Psoas muscle (tissue), 8 donors: ENCODE measurements around the gene NAP1L1. TPM values are rescaled to one million over a fixed set of nuclear protein-coding genes. Genes with fewer than 3 reads are reported as not detected.

Experiments
- ATAC-seq, 4 donors: fragments of 200-7000 bp; cut with Tn5 transposase; one replicate each; pipeline ENCODE4 v1.9.1; 2020; ENCODE audit warnings: moderate library complexity in 3 of 4, mild to moderate bottlenecking in 2 of 4
- DNase-seq, 2 donors: peaks; one replicate each; pipeline ENCODE4 v3.0.0-alpha.2; 2020
- H3K27ac ChIP-seq: fragments of 200-600 bp; one replicate; pipeline ENCODE4 v1.8.0; 2022
- H3K27me3 ChIP-seq, 3 donors: fragments of 200-600 bp in 1 of 3; one replicate each; pipeline versions ENCODE4 v1.6.1 to v1.8.0; 2013 to 2022; ENCODE audit warnings: low read length in 2 of 3, mild to moderate bottlenecking in 2 of 3, moderate library complexity in 1 of 3; ENCODE audit not compliant: insufficient read depth in 3 of 3
- H3K36me3 ChIP-seq, 2 donors: fragments of 200-600 bp in 1 of 2; one replicate each; pipeline versions ENCODE4 v1.6.1 to v1.8.0; 2013 to 2022; ENCODE audit warnings: low read depth in 1 of 2, mild to moderate bottlenecking in 1 of 2, moderate library complexity in 1 of 2; ENCODE audit not compliant: insufficient read depth in 1 of 2
- H3K4me1 ChIP-seq: fragments of 200-600 bp; one replicate; pipeline ENCODE4 v1.8.0; 2022
- H3K4me3 ChIP-seq: fragments of 200-600 bp; one replicate; pipeline ENCODE4 v1.8.0; 2022; ENCODE audit warnings: mild to moderate bottlenecking
- H3K9me3 ChIP-seq: fragments of 200-600 bp; one replicate; pipeline ENCODE4 v1.8.0; 2022
- CTCF ChIP-seq: fragments of 200-600 bp; IDR thresholded peaks from one replicate; pipeline ENCODE4 v1.8.0; 2022; ENCODE audit warnings: antibody characterized with exemption
- WGBS, 3 donors: extraction: QIAGEN DNeasy Blood & Tissue Kit; methylation state at CpG; one replicate each; pipeline versions ENCODE4 v1.1.6 to v1.1.7; 2013; 5-methylcytosine and 5-hydroxymethylcytosine counted together
- intact Hi-C, 2 donors: fragments of 100-400 bp; cut with DNase I; formaldehyde crosslinking; loops; one replicate each; pipeline versions ENCODE4 v1.11.0 to v1.14.2; 2022
- polyA plus RNA-seq, 3 donors: library from polyadenylated mRNA; stranded (reverse); fragments of 200-250 nt; gene quantifications; one replicate each; pipeline ENCODE4 v1.2.3, GENCODE V29; 2013
- total RNA-seq, 4 donors: library from RNA; stranded (reverse); fragmentation: NEBNext Ultra II Directional in 2 of 4; extraction: Animal tissue kit (Norgen Biotek cat#: 25700) in 2 of 4; gene quantifications; one replicate each; pipeline versions ENCODE4 v1.2.1 to v1.2.4, GENCODE V29; 2021 to 2023
- donor health status: healthy with polysubstance abuse.
- donor health status: DM: no; HTN: no; CAD: no; lungs with moderate emphysema.
- donor health status: Bipolar disorder and iron deficiency.
- donor health status: healthy.
- donor health status: DM: yes; HTN: yes; CAD: no.
- donor health status: DM: no; HTN: no; CAD: no.
- donor health status: DM: no; HTN: no; CAD: no.
- donor health status: DM: yes; HTN: yes; CAD: no.

Gene NAP1L1
- total and polyA plus RNA-seq, 7 donors: 201 to 341 (median 281) TPM

- 66 to 71% (median 70%) methylated on average over 5 of the region's 5 CpGs for WGBS, 3 donors
- peak overlapping the region; percentile 88 for H3K27ac ChIP-seq
- peaks cover 6% of the 10 kb centered on the region for H3K4me1 ChIP-seq
- peaks cover 0 to 18% (median 3%) of the 10 kb centered on the region in 3 donors for H3K27me3 ChIP-seq
- no peak for TF ChIP-seq CTCF
- intact Hi-C loops: loop anchor here in 1 of 2 donors (5.0 to 10.0 kb wide), 3 partner anchors 309 to 521 kb away; partner anchors contain the start of gene KRR1
- DNase-seq: no peak
- no peaks in the 10 kb centered on the region for H3K9me3 ChIP-seq
- no peaks in the 10 kb centered on the region for H3K36me3 ChIP-seq
- H3K4me3 ChIP-seq: peak overlapping the region; percentile 84
- no peak for ATAC-seq
Observed at GRCh38 chr12:76033081-76034011, 51.1 kb downstream of the NAP1L1 start.

- 2 to 4% (median 4%) methylated on average over 58 of the region's 58 CpGs for WGBS, 3 donors
- peak in 1 of 2 donors; percentile 59 for DNase-seq
- Histone ChIP-seq H3K4me1 (peaks cover 6% of the 10 kb centered on the region), H3K27ac (peak overlapping the region; percentile 88), H3K27me3 (peaks cover 0 to 29% (median 3%) of the 10 kb centered on the region in 3 donors), H3K4me3 (peak overlapping the region; percentile 84), H3K36me3 (no peaks in the 10 kb centered on the region), H3K9me3 (no peaks in the 10 kb centered on the region)
- no peak for TF ChIP-seq CTCF
- peak; percentile 54 to 68 (median 54) for ATAC-seq
- intact Hi-C loops: loop anchor here in 1 of 2 donors (5.0 to 10.0 kb wide), 3 partner anchors 308 to 520 kb away; partner anchors contain the start of gene KRR1
Observed at GRCh38 chr12:76032043-76032981, 52.2 kb downstream of the NAP1L1 start.

GRCh38 chr12:76031414-76032042 lies 53.0 kb downstream of the NAP1L1 start, which contains the start of gene PHLDA1:
Gene PHLDA1 (minus strand): TSS chr12:76031776.
- peak; percentile 53 for TF ChIP-seq CTCF
- Histone ChIP-seq H3K4me1 (peaks cover 6% of the 10 kb centered on the region), H3K27ac (peak within 1 kb of the TSS; percentile 88), H3K27me3 (peaks cover 0 to 36% (median 3%) of the 10 kb centered on the region in 3 donors), H3K9me3 (no peaks in the 10 kb centered on the region), H3K4me3 (peak within 1 kb of the TSS; percentile 84), H3K36me3 (no peaks in the 10 kb centered on the region)
- 0% methylated on average over 52 to 67 of the region's 67 CpGs for WGBS, 3 donors
- ATAC-seq (peak; percentile 83 to 94 (median 88)), DNase-seq (peak; percentile 95 to 96)
- intact Hi-C loops: loop anchor here in 1 of 2 donors (5.0 to 10.0 kb wide), 3 partner anchors 307 to 519 kb away; partner anchors contain the start of gene KRR1

GRCh38 chr12:76031081-76031413 lies 53.4 kb downstream of the NAP1L1 start:
- Histone ChIP-seq H3K36me3 (no peaks in the 10 kb centered on the region), H3K4me1 (peaks cover 6% of the 10 kb centered on the region), H3K9me3 (no peaks in the 10 kb centered on the region), H3K27ac (peak overlapping the region; percentile 88), H3K27me3 (peaks cover 0 to 36% (median 3%) of the 10 kb centered on the region in 3 donors), H3K4me3 (peak overlapping the region; percentile 84)
- intact Hi-C loops: loop anchor here in 1 of 2 donors (5.0 to 10.0 kb wide), 3 partner anchors 306 to 519 kb away; partner anchors contain the start of gene KRR1
- TF ChIP-seq CTCF: no peak
- no peak for DNase-seq
- 0 to 1% (median 0%) methylated on average over 23 to 26 of the region's 26 CpGs for WGBS, 3 donors
- ATAC-seq: no peak
